Measurements from ENCODE around the gene MUSTN1. TPM values are rescaled to one million over a fixed set of nuclear protein-coding genes. Genes with fewer than 3 reads are reported as not detected.
A peak's percentile ranks its signal among the peaks of the same experiment; 100 is the strongest.

The MUSTN1 gene
- polyA plus RNA-seq (2013, experiment 1 of 2) = 3.2 TPM
- polyA plus RNA-seq (2013, experiment 2 of 2) = 2.6 TPM

DNA sequence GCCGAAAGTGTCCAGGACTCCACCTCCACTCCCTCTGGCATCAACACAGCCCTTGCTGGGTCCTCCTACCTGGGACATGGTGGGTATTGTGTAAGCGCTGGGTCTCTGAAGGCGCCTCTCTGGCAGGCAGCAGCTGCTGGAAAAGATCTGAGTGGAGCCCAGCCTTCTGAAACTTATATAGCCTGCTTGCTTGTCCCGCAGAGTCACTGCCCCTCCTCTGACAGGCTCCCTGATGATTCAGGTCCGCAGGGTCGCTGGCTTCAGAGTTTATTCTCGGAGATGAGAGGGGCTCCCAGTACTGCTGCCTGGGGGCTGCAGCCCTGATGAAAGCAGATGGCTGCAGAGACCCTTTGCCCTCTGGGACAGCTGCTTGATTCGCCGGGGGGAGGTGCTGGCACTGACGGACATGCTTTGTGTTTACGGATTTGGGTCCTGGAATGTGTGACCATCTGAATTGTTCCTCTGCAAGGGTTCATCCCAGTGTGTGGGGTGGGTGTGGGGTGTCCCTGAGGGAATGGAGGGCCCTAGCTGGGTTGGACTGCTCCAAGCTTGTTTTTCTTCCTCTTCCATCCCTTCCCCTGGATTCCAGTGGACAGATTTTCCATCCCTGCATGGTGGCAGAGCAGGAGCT lies at the start of gene MUSTN1:
Gene MUSTN1 (minus strand): TSS at position 149 of the 631 bp plus-strand sequence. CDS start 71 bp downstream, at position 78.
- Histone ChIP-seq H3K4me1 (ENCODE audit: control insufficient read depth, insufficient read depth, low read length, poor library complexity, severe bottlenecking) (peaks cover 13% of the 10 kb centered on the region), H3K27ac (ENCODE audit: low read depth, low read length, severe bottlenecking) (peak within 1 kb of the TSS; percentile 67), H3K4me3 (ENCODE audit: extremely low read depth, insufficient read depth, low read length, poor library complexity, severe bottlenecking) (no peak within 1 kb of the TSS), H3K9me3 (ENCODE audit: control insufficient read depth, low read length) (no peaks in the 10 kb centered on the region), H3K36me3 (ENCODE audit: control insufficient read depth, insufficient read depth, low read length) (no peaks in the 10 kb centered on the region)
- 57 to 60% methylated on average over 5 to 10 of the region's 11 CpGs for WGBS, 2 experiments (ENCODE audit: insufficient coverage in 2 of 2)

- no peak overlapping the region for H3K4me3 ChIP-seq (ENCODE audit: extremely low read depth, insufficient read depth, low read length, poor library complexity, severe bottlenecking)
- no peaks in the 10 kb centered on the region for H3K4me1 ChIP-seq (ENCODE audit: control insufficient read depth, insufficient read depth, low read length, poor library complexity, severe bottlenecking)
- no peaks in the 10 kb centered on the region for H3K9me3 ChIP-seq (ENCODE audit: control insufficient read depth, low read length)
- WGBS, 2 experiments (ENCODE audit: insufficient coverage in 2 of 2) = 90% methylated on average over 3 of the region's 4 CpGs
- H3K27ac ChIP-seq (ENCODE audit: low read depth, low read length, severe bottlenecking) = no peak overlapping the region
- H3K36me3 ChIP-seq (ENCODE audit: control insufficient read depth, insufficient read depth, low read length) = no peaks in the 10 kb centered on the region
These were observed 47.6 kb upstream of the MUSTN1 start for GRCh38 chr3:52882377-52882776.

GRCh38 chr3:52881871-52882270 lies 47.1 kb upstream of the MUSTN1 start:
- Histone ChIP-seq H3K9me3 (ENCODE audit: control insufficient read depth, low read length) (no peaks in the 10 kb centered on the region), H3K4me3 (ENCODE audit: extremely low read depth, insufficient read depth, low read length, poor library complexity, severe bottlenecking) (no peak overlapping the region), H3K36me3 (ENCODE audit: control insufficient read depth, insufficient read depth, low read length) (no peaks in the 10 kb centered on the region), H3K4me1 (ENCODE audit: control insufficient read depth, insufficient read depth, low read length, poor library complexity, severe bottlenecking) (no peaks in the 10 kb centered on the region), H3K27ac (ENCODE audit: low read depth, low read length, severe bottlenecking) (no peak overlapping the region)
- WGBS, 2 experiments (ENCODE audit: insufficient coverage in 2 of 2) = 85 to 98% methylated on average over 4 of the region's 4 CpGs

- no peak overlapping the region for H3K27ac ChIP-seq (ENCODE audit: low read depth, low read length, severe bottlenecking)
- 88 to 90% methylated on average over 2 to 3 of the region's 3 CpGs for WGBS, 2 experiments (ENCODE audit: insufficient coverage in 2 of 2)
- no peaks in the 10 kb centered on the region for H3K4me1 ChIP-seq (ENCODE audit: control insufficient read depth, insufficient read depth, low read length, poor library complexity, severe bottlenecking)
- H3K9me3 ChIP-seq (ENCODE audit: control insufficient read depth, low read length) = no peaks in the 10 kb centered on the region
- no peaks in the 10 kb centered on the region for H3K36me3 ChIP-seq (ENCODE audit: control insufficient read depth, insufficient read depth, low read length)
- no peak overlapping the region for H3K4me3 ChIP-seq (ENCODE audit: extremely low read depth, insufficient read depth, low read length, poor library complexity, severe bottlenecking)
These were observed 45.7 kb upstream of the MUSTN1 start for GRCh38 chr3:52880474-52880873.

DNA sequence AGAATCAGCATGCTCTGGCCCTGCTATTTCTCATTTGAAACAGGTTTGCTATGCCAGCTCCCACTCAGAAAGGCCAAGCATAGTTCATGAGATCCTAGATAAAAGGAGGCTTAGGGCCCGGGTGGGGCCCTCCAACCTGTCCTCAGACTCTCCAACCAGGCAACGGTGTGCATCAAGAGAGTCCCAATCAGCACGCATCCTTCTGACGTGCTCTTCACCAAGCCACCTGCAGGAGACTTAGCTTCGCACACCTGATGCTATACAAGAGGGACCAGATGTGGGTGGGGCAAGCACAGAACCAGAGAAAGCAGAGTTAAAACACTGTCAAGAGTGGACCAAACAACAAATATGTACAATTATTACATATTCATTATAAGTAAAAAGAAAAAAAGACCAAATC lies 45.2 kb upstream of the MUSTN1 start:
- Histone ChIP-seq H3K9me3 (ENCODE audit: control insufficient read depth, low read length) (no peaks in the 10 kb centered on the region), H3K27ac (ENCODE audit: low read depth, low read length, severe bottlenecking) (no peak overlapping the region), H3K4me3 (ENCODE audit: extremely low read depth, insufficient read depth, low read length, poor library complexity, severe bottlenecking) (no peak overlapping the region), H3K4me1 (ENCODE audit: control insufficient read depth, insufficient read depth, low read length, poor library complexity, severe bottlenecking) (no peaks in the 10 kb centered on the region), H3K36me3 (ENCODE audit: control insufficient read depth, insufficient read depth, low read length) (no peaks in the 10 kb centered on the region)
- WGBS, 2 experiments (ENCODE audit: insufficient coverage in 2 of 2) = 81 to 89% methylated on average over 3 to 4 of the region's 5 CpGs

DNA sequence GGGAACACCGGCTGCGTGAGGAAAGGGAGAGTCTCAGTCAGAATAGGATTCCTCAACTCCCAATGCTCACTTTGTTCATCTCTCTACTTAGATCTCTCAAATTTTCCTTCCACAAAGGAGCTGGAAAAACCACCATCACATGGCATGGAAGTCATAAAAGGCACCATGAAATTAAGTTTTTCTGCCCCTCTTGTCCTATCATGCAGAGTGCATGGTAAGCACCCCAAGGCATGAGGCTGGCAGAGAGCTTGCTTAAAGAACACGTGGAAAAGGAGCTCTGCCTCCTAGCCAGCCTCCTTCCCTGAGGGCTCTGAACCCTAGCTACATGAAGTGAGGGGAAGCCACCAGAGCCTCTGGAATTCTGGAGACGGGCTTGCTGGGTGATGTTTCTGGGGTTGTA lies 44.8 kb upstream of the MUSTN1 start:
- no peaks in the 10 kb centered on the region for H3K9me3 ChIP-seq (ENCODE audit: control insufficient read depth, low read length)
- no peaks in the 10 kb centered on the region for H3K4me1 ChIP-seq (ENCODE audit: control insufficient read depth, insufficient read depth, low read length, poor library complexity, severe bottlenecking)
- 90 to 100% methylated on average over 3 of the region's 4 CpGs for WGBS, 2 experiments (ENCODE audit: insufficient coverage in 2 of 2)
- H3K4me3 ChIP-seq (ENCODE audit: extremely low read depth, insufficient read depth, low read length, poor library complexity, severe bottlenecking) = no peak overlapping the region
- H3K27ac ChIP-seq (ENCODE audit: low read depth, low read length, severe bottlenecking) = no peak overlapping the region
- H3K36me3 ChIP-seq (ENCODE audit: control insufficient read depth, insufficient read depth, low read length) = no peaks in the 10 kb centered on the region

DNA sequence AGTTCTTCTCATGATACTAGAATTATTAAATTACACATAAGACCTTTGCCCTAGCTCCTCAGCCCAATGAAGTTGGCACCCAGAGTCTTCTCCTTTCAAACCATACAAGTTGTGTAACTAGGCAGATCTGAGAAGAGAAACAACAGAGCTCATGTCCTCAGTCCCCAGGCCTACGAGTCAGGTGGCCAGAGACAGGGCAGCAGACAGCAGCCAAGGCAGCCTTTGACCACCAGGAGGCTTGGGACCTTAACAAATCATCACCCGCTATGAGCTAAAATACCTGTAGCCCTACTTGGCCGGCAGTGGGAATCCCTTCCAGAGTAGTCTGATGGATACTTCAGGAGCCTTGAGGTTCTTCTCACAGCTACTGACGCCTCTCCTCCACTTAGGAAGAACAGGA lies 44.3 kb upstream of the MUSTN1 start:
- Histone ChIP-seq H3K36me3 (ENCODE audit: control insufficient read depth, insufficient read depth, low read length) (no peaks in the 10 kb centered on the region), H3K9me3 (ENCODE audit: control insufficient read depth, low read length) (no peaks in the 10 kb centered on the region), H3K4me3 (ENCODE audit: extremely low read depth, insufficient read depth, low read length, poor library complexity, severe bottlenecking) (no peak overlapping the region), H3K27ac (ENCODE audit: low read depth, low read length, severe bottlenecking) (no peak overlapping the region), H3K4me1 (ENCODE audit: control insufficient read depth, insufficient read depth, low read length, poor library complexity, severe bottlenecking) (no peaks in the 10 kb centered on the region)
- WGBS, 2 experiments (ENCODE audit: insufficient coverage in 2 of 2) = 80 to 92% methylated on average over 2 to 3 of the region's 4 CpGs

- WGBS, 2 experiments (ENCODE audit: insufficient coverage in 2 of 2) = 100% methylated on average over 1 of the region's 3 CpGs; no CpG with 5 or more reads in 1 of the 2 experiments
- Histone ChIP-seq H3K27ac (ENCODE audit: low read depth, low read length, severe bottlenecking) (no peak overlapping the region), H3K36me3 (ENCODE audit: control insufficient read depth, insufficient read depth, low read length) (no peaks in the 10 kb centered on the region), H3K4me3 (ENCODE audit: extremely low read depth, insufficient read depth, low read length, poor library complexity, severe bottlenecking) (no peak overlapping the region), H3K4me1 (ENCODE audit: control insufficient read depth, insufficient read depth, low read length, poor library complexity, severe bottlenecking) (no peaks in the 10 kb centered on the region), H3K9me3 (ENCODE audit: control insufficient read depth, low read length) (no peaks in the 10 kb centered on the region)
These were observed 42.3 kb upstream of the MUSTN1 start for GRCh38 chr3:52877085-52877484.

- Histone ChIP-seq H3K9me3 (ENCODE audit: control insufficient read depth, low read length) (no peaks in the 10 kb centered on the region), H3K27ac (ENCODE audit: low read depth, low read length, severe bottlenecking) (no peak overlapping the region), H3K4me3 (ENCODE audit: extremely low read depth, insufficient read depth, low read length, poor library complexity, severe bottlenecking) (no peak overlapping the region), H3K4me1 (ENCODE audit: control insufficient read depth, insufficient read depth, low read length, poor library complexity, severe bottlenecking) (no peaks in the 10 kb centered on the region), H3K36me3 (ENCODE audit: control insufficient read depth, insufficient read depth, low read length) (no peaks in the 10 kb centered on the region)
- 79 to 86% methylated on average over 6 of the region's 9 CpGs for WGBS, 2 experiments (ENCODE audit: insufficient coverage in 2 of 2)
These were observed 40.2 kb upstream of the MUSTN1 start for GRCh38 chr3:52874864-52875587.

- Histone ChIP-seq H3K9me3 (ENCODE audit: control insufficient read depth, low read length) (no peaks in the 10 kb centered on the region), H3K4me3 (ENCODE audit: extremely low read depth, insufficient read depth, low read length, poor library complexity, severe bottlenecking) (no peak overlapping the region), H3K36me3 (ENCODE audit: control insufficient read depth, insufficient read depth, low read length) (no peaks in the 10 kb centered on the region), H3K4me1 (ENCODE audit: control insufficient read depth, insufficient read depth, low read length, poor library complexity, severe bottlenecking) (no peaks in the 10 kb centered on the region), H3K27ac (ENCODE audit: low read depth, low read length, severe bottlenecking) (no peak overlapping the region)
- WGBS, 2 experiments (ENCODE audit: insufficient coverage in 2 of 2) = 100% methylated on average over 2 of the region's 5 CpGs
These were observed 39.4 kb upstream of the MUSTN1 start for GRCh38 chr3:52874160-52874701.
